GM18520 (cell line): Measurements from ENCODE around the gene PLA2G6.
A peak's percentile ranks its signal among the peaks of the same experiment; 100 is the strongest.

Experiments
- ATAC-seq: cut with Tn5 transposase; IDR thresholded peaks from one replicate; pipeline ENCODE4 v1.9.1; 2021; ENCODE audit not compliant: unreplicated experiment

Gene PLA2G6

GRCh38 chr22:38214302-38215056 is 32.8 kb upstream of the PLA2G6 start:
- no peak for ATAC-seq

GRCh38 chr22:38213990-38214301 is 32.3 kb upstream of the PLA2G6 start:
- ATAC-seq: no peak

GRCh38 chr22:38213319-38213989 is 31.8 kb upstream of the PLA2G6 start:
- no peak for ATAC-seq

- no peak for ATAC-seq
These were observed 30.8 kb upstream of the PLA2G6 start for GRCh38 chr22:38212442-38212841.

- ATAC-seq: no peak
These were observed 29.9 kb upstream of the PLA2G6 start for GRCh38 chr22:38211556-38211955.

- no peak for ATAC-seq
These were observed 26.9 kb upstream of the PLA2G6 start for GRCh38 chr22:38208551-38208968.

GRCh38 chr22:38207898-38208432 is 26.3 kb upstream of the PLA2G6 start:
- no peak for ATAC-seq

- ATAC-seq: no peak
These were observed 23.9 kb upstream of the PLA2G6 start for GRCh38 chr22:38205261-38206128.

GRCh38 chr22:38204784-38205183 is 23.2 kb upstream of the PLA2G6 start:
- no peak for ATAC-seq

GRCh38 chr22:38203855-38204514 is 22.4 kb upstream of the PLA2G6 start:
- no peak for ATAC-seq

GRCh38 chr22:38203090-38203810 is 21.6 kb upstream of the PLA2G6 start:
- no peak for ATAC-seq

- ATAC-seq: no peak
These were observed 20.9 kb upstream of the PLA2G6 start for GRCh38 chr22:38202437-38203089.

- ATAC-seq: peak; percentile 39
These were observed 20.2 kb upstream of the PLA2G6 start, which contains the start of gene MAFF for GRCh38 chr22:38201711-38202436. MAFF (plus strand) TSS chr22:38201994; CDS start chr22:38213854, 11,860 bp downstream.

GRCh38 chr22:38201371-38201710 is 19.7 kb upstream of the PLA2G6 start:
- no peak for ATAC-seq

- ATAC-seq: no peak
These were observed 18.4 kb upstream of the PLA2G6 start for GRCh38 chr22:38199826-38200559.

- ATAC-seq: no peak
These were observed 15.3 kb upstream of the PLA2G6 start for GRCh38 chr22:38196791-38197419.

- ATAC-seq: no peak
These were observed 11.9 kb upstream of the PLA2G6 start for GRCh38 chr22:38193580-38193979.

GRCh38 chr22:38192475-38192863 is 10.8 kb upstream of the PLA2G6 start:
- ATAC-seq: no peak
